COLO668 (cell line): ENCODE data around the gene LRMDA.

Experiments
- DNase-seq: peaks from one replicate; lab custom pipeline; 2025; ENCODE audit not compliant: unreplicated experiment; lab: John Stamatoyannopoulos, UW

The LRMDA gene

DNA sequence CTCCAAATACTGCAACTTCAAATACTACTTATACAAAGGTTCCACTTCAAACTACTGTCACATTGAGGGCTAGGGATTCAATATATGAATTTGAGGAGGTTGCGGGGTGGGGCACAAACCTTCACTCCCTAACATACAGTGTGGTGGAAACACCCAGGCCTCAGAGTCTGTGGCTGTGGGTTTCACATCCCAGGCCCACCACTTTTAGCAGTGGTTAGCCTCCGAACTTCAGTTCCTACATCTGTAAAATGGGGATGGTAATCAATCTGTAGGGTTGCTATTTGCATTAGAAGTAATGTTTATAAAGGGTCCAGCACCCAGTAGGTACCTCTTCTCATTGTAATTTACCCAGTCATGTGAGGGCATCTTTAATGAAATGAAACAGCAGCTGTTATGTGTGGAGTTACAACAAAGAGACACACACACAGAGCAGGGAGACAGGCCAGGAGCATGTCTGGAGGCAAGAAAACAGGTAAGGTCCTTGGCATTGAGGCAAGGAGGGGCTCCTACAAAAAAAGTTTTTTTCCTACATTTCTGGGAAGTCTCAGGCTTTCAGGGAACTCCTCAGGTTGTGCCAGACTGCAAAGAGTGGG, 570.9 kb downstream of the LRMDA start:
- no peak for DNase-seq

- no peak for DNase-seq
These were observed 576.3 kb downstream of the LRMDA start for GRCh38 chr10:76007667-76008181.

GRCh38 chr10:76009531-76009930, 578.1 kb downstream of the LRMDA start:
- no peak for DNase-seq

DNA sequence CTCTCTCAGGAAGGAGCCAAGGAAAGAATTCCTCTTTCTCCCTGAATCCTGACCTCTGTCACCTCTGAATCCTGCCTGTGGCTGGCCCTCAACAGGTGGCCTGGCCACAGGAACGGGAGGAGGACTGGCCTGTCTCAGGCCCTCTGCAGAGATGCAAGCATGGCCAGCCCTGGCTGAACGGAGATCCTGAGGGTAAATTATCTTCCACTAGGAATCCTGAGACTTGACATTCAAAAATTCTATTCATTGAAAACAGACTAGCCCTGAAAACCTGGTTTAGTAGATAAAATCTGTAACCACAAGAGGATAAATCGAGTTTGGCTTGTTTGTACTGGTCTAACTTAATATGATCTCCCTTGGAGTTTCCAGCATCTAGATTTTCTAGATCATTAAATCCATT, 579.3 kb downstream of the LRMDA start:
- no peak for DNase-seq

DNA sequence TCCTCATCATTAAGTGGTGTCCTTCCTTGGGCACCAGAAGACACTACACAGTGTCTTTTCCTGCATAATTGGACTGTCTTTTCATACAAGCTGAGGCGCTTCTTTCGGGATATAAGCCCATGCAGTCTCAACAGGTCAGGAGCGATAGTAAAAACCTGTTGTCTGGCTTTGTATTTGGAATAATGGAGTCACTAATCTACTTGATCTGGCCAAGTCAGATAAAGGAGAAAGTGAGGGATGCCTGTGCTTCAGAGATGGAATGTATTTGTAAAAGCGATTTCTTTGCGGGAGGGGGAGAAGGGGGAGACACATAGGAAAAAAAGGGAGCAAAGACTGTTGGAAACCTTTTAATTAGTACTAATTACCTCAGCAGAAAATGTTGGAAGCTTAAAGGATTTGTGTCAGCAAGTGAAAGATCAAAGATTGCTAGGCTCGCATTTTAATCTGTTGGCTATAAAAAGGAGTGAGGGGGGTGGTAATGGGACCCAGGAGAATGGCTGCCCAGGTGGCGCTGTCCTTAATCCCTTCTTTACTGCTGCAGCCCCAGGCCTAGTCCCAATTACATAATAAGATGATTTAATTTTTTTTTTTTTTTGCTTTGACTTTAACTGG, 581.4 kb downstream of the LRMDA start:
- DNase-seq, result no peak

DNA sequence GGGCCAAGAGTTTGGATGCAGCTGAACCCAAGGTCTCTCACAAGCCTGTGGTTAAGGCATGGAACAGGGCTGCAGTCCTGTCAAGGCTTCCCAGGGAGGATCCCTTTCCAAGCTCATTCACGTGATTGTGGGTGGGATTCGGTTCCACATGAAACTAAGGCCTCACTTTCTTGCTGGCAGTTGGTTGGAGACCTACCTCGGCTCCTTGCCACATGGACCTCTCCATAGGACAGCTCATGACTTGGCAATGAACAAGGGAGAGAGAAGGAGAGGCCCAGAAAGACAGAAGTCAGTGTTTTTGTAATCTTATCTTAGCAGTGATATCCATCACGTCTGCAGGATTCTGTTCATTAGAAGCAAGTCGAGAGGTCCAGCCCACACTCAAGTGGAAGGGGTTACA, 583.8 kb downstream of the LRMDA start:
- no peak for DNase-seq

DNA sequence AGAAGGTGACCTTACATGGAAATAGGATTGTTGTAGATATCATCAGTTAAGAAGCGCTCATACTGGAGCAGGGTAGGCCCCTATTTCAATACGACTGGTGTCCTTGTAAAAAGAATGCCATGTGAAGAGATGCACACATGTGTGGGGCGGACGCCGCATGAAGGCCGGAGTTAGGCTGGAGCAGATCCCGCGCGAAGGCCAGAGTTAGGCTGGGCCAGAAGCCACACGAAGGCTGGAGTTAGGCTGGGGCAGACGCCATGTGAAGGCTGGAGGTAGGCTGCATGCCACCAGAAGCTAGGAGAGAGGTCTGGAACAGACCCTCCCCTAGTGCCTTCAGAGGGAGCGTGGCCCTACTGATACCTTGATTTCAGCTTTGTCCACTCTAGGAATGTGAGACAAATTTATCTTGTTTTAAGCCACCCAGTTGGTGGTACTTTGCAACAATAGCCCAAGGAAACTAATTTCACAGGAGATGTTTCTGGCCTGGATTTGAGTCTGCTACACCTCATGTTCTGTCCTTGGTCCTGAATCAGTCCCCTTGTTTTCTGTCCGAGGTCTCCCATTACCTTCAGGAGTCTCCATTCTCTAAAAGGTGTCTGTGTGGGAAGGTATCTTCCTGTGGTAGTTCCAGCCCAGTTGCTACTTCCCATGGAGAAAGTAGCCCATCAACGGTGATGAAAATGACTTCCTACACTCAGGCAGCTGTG, 585.8 kb downstream of the LRMDA start:
- DNase-seq, result no peak

DNA sequence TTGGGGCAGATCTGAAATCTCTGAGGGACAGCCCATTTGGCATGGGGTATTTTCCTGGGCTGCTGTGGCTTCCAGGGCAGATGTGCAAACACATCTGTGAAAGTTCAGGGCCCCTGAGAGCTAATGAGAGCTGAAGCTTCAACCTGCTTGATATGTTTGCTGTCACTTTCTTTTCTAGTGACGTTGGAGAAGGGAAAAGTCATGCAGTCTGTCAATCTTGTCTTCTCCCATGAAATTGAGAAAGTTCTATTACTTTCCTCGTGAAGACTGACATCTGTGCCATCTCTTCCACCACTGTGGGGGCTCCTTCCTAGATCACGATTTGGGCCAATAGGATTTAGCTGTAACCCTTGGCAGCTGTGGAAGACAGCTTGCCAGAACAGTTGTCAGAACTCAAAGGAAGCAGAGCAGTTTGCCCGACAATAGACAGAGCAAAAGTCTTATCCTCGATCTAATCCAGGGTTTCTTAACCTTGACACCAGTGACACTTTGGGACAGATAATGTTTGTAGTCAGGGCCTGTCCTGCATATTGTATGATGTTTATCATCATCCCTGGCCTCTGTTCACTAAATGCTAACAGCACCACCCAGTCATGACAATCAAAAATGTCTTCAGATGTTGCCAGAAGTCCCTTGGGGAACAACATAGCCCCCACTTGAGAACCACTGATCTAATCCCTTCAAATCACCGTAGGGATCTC, 586.5 kb downstream of the LRMDA start:
- DNase-seq, result no peak

- DNase-seq, result no peak
These were observed 589.2 kb downstream of the LRMDA start for GRCh38 chr10:76020630-76021029.

DNA sequence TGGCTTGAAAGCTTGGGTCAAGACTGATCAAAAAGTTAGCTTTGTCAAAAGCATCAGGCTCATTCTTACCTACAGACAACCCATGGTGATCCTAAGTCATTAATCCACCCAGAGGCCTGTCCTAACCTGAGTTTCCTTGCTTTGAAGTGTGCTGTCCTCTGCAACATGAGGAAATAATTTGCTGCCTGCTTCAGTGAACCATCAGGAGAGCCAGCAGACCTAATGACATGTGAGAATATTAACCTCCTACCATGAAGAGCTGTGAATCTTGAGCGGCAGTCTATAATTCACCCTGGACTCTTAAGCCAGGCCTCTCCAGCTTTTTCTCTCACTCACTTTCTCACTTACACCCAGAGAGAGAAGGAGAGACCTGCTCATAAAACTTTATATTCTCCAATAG, 590.0 kb downstream of the LRMDA start:
- DNase-seq, result no peak

GRCh38 chr10:76022366-76022765, 590.9 kb downstream of the LRMDA start:
- no peak for DNase-seq

DNA sequence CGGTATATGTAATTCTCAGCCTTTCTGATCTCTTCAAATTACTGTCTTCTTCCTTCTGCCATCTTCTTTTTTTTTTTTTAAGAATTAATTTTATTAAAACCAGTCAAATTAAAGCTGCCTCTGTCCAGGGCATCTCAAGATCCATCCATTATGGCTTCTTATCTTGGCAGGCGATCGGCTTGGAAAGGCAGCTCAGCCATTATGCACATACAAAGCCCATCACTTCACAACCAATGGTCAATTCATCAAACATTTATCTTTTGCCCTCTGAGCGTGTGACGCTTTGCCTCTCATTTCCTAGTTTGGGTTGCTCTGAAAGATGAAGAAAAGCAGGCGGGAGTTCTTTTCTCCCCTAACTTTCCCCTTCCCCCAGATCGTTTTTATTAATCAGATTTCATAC, 591.6 kb downstream of the LRMDA start:
- DNase-seq, result no peak

GRCh38 chr10:76024460-76025123, 593.2 kb downstream of the LRMDA start:
- no peak for DNase-seq

GRCh38 chr10:76025124-76025477, 593.7 kb downstream of the LRMDA start:
- DNase-seq, result no peak

DNA sequence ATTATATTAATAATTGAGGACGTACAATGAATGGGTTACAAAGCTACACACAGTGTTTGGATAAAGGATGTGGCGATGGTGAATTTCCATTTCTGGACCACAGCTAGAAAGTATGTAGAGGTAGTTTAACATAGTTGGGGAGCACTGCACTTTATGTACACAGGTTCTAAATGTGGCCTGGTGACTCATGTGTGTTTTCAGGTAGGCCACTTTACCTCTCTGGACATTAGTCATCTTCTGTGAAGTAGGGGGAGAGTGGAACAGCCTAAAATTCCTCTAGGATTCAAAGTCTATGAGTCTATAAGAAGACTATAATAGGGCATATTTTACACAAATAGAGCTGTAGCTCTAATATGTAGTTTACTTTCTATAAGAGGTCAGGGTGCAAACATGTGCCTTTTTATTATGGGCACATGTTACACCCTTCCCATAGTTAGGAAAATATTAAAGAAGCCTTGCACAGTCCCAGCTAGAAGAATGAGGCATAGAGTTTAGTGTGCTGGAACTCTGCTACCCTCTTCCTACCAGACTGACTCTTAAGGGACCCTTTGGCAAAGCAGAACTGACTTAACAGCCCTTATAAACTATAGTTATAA, 594.9 kb downstream of the LRMDA start:
- no peak for DNase-seq

DNA sequence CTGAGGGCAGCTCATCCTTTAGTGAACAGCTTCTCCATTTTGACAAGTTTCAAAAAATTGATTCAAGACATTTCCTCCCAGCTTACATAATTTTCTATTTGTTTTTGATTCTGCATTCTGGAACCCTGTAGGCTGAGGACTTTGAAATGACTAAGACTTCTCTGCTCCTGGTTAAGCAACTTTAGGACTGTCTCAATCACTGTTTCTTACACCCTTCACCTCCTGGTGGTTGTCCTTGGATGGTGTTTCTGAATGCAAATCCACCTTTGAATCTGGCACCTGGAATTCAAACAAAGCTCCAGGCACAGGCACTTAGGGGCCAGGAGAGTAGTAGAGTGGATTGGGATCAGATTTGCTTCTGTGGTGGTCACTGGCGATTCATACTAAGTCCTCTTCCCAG, 595.5 kb downstream of the LRMDA start:
- no peak for DNase-seq

DNA sequence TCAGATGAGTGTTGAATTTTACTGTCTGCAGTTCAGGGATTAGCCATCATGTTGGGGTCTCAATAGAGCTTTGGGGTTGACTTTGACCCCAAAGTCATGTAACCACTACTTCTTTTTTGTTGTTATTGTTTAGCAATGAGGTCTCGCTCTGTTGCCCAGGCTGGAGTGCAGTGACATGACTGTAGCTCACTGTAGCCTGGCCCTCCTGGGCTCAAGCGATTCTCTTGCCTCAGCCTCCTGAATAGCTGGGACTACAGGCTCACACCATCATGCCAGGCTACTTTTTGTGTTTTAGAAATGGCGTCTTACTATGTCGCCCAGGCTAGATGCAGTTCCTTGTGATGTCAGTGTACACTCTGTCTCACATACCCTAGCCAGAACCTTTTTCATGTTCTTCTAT, 598.4 kb downstream of the LRMDA start:
- no peak for DNase-seq

GRCh38 chr10:76031099-76031498, 599.7 kb downstream of the LRMDA start:
- DNase-seq, result no peak

DNA sequence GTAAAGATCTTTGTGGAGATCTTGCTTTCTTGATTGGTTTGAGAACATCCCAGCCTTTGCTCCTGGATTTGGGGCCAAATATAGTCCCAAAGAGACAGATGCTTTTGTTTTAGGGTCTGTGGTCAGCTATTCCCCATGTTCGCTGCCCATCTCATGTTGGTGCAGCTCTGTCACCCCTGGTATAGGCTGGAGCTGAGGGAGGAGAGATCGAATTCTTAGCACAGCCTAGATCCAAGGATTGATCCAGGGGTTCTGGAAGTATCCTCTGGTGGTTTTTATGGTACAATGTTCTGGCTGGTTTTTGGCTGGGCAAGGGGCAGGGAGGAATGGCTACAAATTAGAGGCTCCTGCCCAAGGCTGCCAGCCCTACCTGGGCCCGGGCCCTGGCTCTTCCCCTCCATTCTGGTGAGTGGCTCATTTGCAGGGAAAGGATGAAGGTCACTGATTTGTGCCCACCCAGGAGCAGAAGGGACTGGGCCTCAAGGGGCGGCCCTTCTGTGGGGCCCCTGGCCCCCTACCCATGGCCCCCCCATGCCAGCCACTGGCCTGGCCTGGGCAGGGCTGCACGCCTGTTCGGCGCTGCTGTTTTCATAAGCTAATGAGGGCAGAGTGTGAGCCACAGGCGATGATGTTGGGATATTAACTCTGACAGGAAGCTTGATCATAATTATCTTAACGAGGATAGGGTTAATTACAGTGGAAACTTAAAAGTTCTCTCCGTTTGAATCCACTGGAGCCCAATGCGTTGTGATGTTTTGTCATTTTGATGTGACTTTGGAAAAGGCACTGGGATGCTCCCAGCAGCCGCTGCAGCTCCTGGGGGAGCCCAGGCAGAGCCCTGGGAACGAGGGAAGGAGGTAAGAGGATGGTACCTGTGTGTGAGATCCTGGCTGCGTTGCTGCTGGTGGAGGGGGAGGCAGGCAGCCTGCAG, 600.6 kb downstream of the LRMDA start:
- DNase-seq, result no peak

DNA sequence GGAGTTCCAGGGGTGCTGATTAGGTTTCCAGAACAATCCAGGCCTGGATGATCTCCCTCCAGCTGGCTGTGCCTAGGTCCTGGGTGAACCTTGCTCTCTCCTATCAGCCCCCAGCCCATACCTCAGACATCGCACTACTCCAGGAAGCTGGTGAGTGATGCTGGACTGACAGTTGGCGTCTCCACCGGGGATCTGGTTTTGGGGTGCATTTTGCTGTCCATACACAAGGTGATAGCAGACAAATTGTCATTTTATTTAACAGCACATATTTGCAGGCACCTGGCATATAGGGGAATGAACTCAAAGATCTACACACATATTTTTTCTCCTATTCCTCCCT, 601.2 kb downstream of the LRMDA start:
- DNase-seq, result no peak
